WTC11 (cell line): ENCODE results near the gene FAM13A.
"Not testable (repeated sequence)": the region's sequence is repeated elsewhere in the genome, so short reads cannot be mapped to it uniquely, and the experiment has no call there.

Source experiments
- CBFB ChIP-seq: sonication (generic); formaldehyde crosslinking; IDR thresholded peaks from 2 replicates; pipeline ENCODE4 v1.8.1; 2022; ENCODE audit warnings: mild to moderate bottlenecking, low read depth, missing genetic modification reagents
- JUN ChIP-seq: sonication (generic); formaldehyde crosslinking; IDR thresholded peaks from 2 replicates; pipeline ENCODE4 v1.8.0; 2023; ENCODE audit warnings: mild to moderate bottlenecking, missing genetic modification reagents
- NR2C2 ChIP-seq: sonication (generic); formaldehyde crosslinking; IDR thresholded peaks from 2 replicates; pipeline ENCODE4 v1.8.0; 2022; ENCODE audit warnings: mild to moderate bottlenecking, missing genetic modification reagents
- ZBTB21 ChIP-seq: sonication (generic); formaldehyde crosslinking; IDR thresholded peaks from 2 replicates; pipeline ENCODE4 v1.8.1; 2023; ENCODE audit warnings: mild to moderate bottlenecking, missing genetic modification reagents, borderline replicate concordance
- ZNF138 ChIP-seq: sonication (generic); formaldehyde crosslinking; conservative IDR thresholded peaks from 2 replicates; pipeline ENCODE4 v1.8.1; 2022; ENCODE audit warnings: mild to moderate bottlenecking, moderate library complexity, missing genetic modification reagents
- TF ChIP-seq, protein P1 (sequence below): fragments of 200-600 bp; IDR thresholded peaks from 2 replicates; pipeline ENCODE4 v1.8.0; 2022; ENCODE audit warnings: antibody characterized with exemption
- TF ChIP-seq, protein P2 (sequence below): sonication (generic); formaldehyde crosslinking; conservative IDR thresholded peaks from 2 replicates; pipeline ENCODE4 v1.8.1; 2023; ENCODE audit warnings: mild to moderate bottlenecking, low read depth, missing genetic modification reagents, moderate library complexity
- TF ChIP-seq, protein P3 (sequence below): sonication (generic); formaldehyde crosslinking; IDR thresholded peaks from 2 replicates; pipeline ENCODE4 v1.8.1; 2022; ENCODE audit warnings: mild to moderate bottlenecking, missing genetic modification reagents, moderate library complexity, borderline replicate concordance

DNA sequence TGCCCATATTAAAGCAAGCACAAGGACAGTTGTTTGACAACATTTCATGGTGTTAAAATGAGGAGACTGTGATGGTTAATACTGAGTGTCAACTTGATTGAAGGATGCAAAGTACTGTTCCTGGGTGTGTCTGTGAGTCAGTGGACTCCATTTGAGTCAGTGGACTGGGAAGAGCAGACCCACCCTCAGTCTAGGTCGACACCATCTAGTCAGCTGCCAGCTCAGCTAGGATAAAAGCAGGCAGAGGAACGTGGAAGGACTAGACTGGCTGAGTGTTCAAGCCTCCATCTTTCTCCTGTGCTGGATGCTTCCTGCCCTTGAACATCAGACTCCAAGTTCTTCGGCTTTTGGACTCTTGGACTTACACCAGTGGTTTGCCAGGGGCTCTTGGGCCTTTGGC, 203.4 kb downstream of the FAM13A start:
- TF ChIP-seq, protein P1, sequence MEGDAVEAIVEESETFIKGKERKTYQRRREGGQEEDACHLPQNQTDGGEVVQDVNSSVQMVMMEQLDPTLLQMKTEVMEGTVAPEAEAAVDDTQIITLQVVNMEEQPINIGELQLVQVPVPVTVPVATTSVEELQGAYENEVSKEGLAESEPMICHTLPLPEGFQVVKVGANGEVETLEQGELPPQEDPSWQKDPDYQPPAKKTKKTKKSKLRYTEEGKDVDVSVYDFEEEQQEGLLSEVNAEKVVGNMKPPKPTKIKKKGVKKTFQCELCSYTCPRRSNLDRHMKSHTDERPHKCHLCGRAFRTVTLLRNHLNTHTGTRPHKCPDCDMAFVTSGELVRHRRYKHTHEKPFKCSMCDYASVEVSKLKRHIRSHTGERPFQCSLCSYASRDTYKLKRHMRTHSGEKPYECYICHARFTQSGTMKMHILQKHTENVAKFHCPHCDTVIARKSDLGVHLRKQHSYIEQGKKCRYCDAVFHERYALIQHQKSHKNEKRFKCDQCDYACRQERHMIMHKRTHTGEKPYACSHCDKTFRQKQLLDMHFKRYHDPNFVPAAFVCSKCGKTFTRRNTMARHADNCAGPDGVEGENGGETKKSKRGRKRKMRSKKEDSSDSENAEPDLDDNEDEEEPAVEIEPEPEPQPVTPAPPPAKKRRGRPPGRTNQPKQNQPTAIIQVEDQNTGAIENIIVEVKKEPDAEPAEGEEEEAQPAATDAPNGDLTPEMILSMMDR, result not testable (repeated sequence)
- TF ChIP-seq ZBTB21, NR2C2, CBFB, ZNF138, JUN (CRISPR knock-in tag): not testable (repeated sequence)
- TF ChIP-seq, protein P2, sequence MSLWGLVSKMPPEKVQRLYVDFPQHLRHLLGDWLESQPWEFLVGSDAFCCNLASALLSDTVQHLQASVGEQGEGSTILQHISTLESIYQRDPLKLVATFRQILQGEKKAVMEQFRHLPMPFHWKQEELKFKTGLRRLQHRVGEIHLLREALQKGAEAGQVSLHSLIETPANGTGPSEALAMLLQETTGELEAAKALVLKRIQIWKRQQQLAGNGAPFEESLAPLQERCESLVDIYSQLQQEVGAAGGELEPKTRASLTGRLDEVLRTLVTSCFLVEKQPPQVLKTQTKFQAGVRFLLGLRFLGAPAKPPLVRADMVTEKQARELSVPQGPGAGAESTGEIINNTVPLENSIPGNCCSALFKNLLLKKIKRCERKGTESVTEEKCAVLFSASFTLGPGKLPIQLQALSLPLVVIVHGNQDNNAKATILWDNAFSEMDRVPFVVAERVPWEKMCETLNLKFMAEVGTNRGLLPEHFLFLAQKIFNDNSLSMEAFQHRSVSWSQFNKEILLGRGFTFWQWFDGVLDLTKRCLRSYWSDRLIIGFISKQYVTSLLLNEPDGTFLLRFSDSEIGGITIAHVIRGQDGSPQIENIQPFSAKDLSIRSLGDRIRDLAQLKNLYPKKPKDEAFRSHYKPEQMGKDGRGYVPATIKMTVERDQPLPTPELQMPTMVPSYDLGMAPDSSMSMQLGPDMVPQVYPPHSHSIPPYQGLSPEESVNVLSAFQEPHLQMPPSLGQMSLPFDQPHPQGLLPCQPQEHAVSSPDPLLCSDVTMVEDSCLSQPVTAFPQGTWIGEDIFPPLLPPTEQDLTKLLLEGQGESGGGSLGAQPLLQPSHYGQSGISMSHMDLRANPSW (CRISPR knock-in tag), result not testable (repeated sequence)
- TF ChIP-seq, protein P3, sequence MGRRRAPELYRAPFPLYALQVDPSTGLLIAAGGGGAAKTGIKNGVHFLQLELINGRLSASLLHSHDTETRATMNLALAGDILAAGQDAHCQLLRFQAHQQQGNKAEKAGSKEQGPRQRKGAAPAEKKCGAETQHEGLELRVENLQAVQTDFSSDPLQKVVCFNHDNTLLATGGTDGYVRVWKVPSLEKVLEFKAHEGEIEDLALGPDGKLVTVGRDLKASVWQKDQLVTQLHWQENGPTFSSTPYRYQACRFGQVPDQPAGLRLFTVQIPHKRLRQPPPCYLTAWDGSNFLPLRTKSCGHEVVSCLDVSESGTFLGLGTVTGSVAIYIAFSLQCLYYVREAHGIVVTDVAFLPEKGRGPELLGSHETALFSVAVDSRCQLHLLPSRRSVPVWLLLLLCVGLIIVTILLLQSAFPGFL (CRISPR knock-in tag), result not testable (repeated sequence)
